ENCODE results near the gene SUSD3.

SUSD3 gene

GRCh38 chr9:93129286-93129685, 70.8 kb downstream of the SUSD3 start:
- no peak overlapping the region for H3K4me3 ChIP-seq (ENCODE audit: low read depth, low read length)
- ChIA-PET CTCF (interaction anchor here (1.0 to 1.8 kb wide), 4 partner anchors 20 to 152 kb away, joined by 3 to 6 read pairs (median 5); no protein-coding TSS in a partner anchor), POLR2A (interaction anchor here (1.0 kb wide), 1 partner anchor 34 kb away, joined by 4 read pairs; the partner anchor contains the start of gene CARD19)
- TF ChIP-seq CTCF (IDR thresholded peaks at IDR 0.05; ENCODE audit: insufficient read depth, low read length, missing control alignments): no peak
- no peak for DNase-seq (ENCODE audit: low read depth, low spot score)

- POLR2A ChIA-PET: interaction anchor here (1.1 kb wide), 1 partner anchor 9 kb away, joined by 3 read pairs; no protein-coding TSS in a partner anchor
- CTCF ChIA-PET: interaction anchor here (1.0 to 1.8 kb wide), 4 partner anchors 21 to 153 kb away, joined by 3 to 6 read pairs (median 4); no protein-coding TSS in a partner anchor
- no peak for DNase-seq (ENCODE audit: low read depth, low spot score)
- TF ChIP-seq CTCF (IDR thresholded peaks at IDR 0.05; ENCODE audit: insufficient read depth, low read length, missing control alignments): no peak
- no peak overlapping the region for H3K4me3 ChIP-seq (ENCODE audit: low read depth, low read length)
Observed at GRCh38 chr9:93129691-93130500, 71.4 kb downstream of the SUSD3 start.

- no peak overlapping the region for H3K4me3 ChIP-seq (ENCODE audit: low read depth, low read length)
- no peak for DNase-seq (ENCODE audit: low read depth, low spot score)
- ChIA-PET POLR2A (interaction anchor here (1.1 kb wide), 1 partner anchor 11 kb away, joined by 3 read pairs; no protein-coding TSS in a partner anchor), CTCF (interaction anchor here (0.9 to 1.9 kb wide), 3 partner anchors 20 to 24 kb away, joined by 3 to 6 read pairs (median 5); no protein-coding TSS in a partner anchor)
- TF ChIP-seq CTCF (IDR thresholded peaks at IDR 0.05; ENCODE audit: insufficient read depth, low read length, missing control alignments): no peak
Observed at GRCh38 chr9:93130861-93131481, 72.5 kb downstream of the SUSD3 start.

- ChIA-PET CTCF (interaction anchor here (1.5 to 1.9 kb wide), 2 partner anchors 23 to 24 kb away, joined by 5 to 6 read pairs; no protein-coding TSS in a partner anchor), POLR2A (no interaction called here)
- no peak overlapping the region for H3K4me3 ChIP-seq (ENCODE audit: low read depth, low read length)
Observed at GRCh38 chr9:93131599-93132286, 73.2 kb downstream of the SUSD3 start.

GRCh38 chr9:93132287-93132927, 73.9 kb downstream of the SUSD3 start:
- no peak for TF ChIP-seq CTCF (IDR thresholded peaks at IDR 0.05; ENCODE audit: insufficient read depth, low read length, missing control alignments)
- ChIA-PET CTCF (interaction anchor here (1.5 to 1.9 kb wide), 2 partner anchors 23 to 25 kb away, joined by 5 to 6 read pairs; no protein-coding TSS in a partner anchor), POLR2A (no interaction called here)
- peak overlapping the region; percentile 6; the same call in 1 of the 2 replicates for H3K4me3 ChIP-seq (ENCODE audit: low read depth, low read length)
- no peak for DNase-seq (ENCODE audit: low read depth, low spot score)

More at GRCh38 chr9:93131599-93132286, 73.2 kb downstream of the SUSD3 start:
- TF ChIP-seq CTCF (IDR thresholded peaks at IDR 0.05; ENCODE audit: insufficient read depth, low read length, missing control alignments): no peak
- no peak for DNase-seq (ENCODE audit: low read depth, low spot score)

All from AG04449 (cell line).